H9 (cell line): ENCODE data around the gene FAM13A. TPM values are rescaled to one million over a fixed set of nuclear protein-coding genes. Genes with fewer than 3 reads are reported as not detected.

ENCODE experiments used
- DNase-seq: peaks from one replicate; pipeline ENCODE4 v3.0.0-alpha.2; 2017
- H2AFZ ChIP-seq: one replicate; pipeline ENCODE4 v1.6.1; 2013; ENCODE audit warnings: mild to moderate bottlenecking, low read length, control low read depth, moderate library complexity
- H2AK5ac ChIP-seq: 2 replicates; pipeline ENCODE4 v1.6.1; 2013; ENCODE audit warnings: low read length, control low read depth, mixed read lengths; ENCODE audit not compliant: insufficient read length
- H2BK120ac ChIP-seq: one replicate; pipeline ENCODE4 v1.6.1; 2013; ENCODE audit warnings: low read depth, mild to moderate bottlenecking, low read length, control low read depth, inconsistent platforms; ENCODE audit not compliant: poor library complexity, severe bottlenecking
- H2BK12ac ChIP-seq: 2 replicates; pipeline ENCODE4 v1.6.1; 2013; ENCODE audit warnings: low read length, control low read depth, mixed read lengths, low read depth; ENCODE audit not compliant: insufficient read length
- H2BK15ac ChIP-seq: 2 replicates; pipeline ENCODE4 v1.6.1; 2013; ENCODE audit warnings: low read depth, low read length, control low read depth
- H2BK20ac ChIP-seq: one replicate; pipeline ENCODE4 v1.6.1; 2013; ENCODE audit warnings: low read depth, mild to moderate bottlenecking, low read length, control low read depth, inconsistent platforms; ENCODE audit not compliant: poor library complexity, severe bottlenecking
- H2BK5ac ChIP-seq: 2 replicates; pipeline ENCODE4 v1.6.1; 2013; ENCODE audit warnings: low read length, control low read depth, mixed read lengths; ENCODE audit not compliant: insufficient read length
- H3K14ac ChIP-seq: 2 replicates; pipeline ENCODE4 v1.6.1; 2013; ENCODE audit warnings: low read length, control low read depth; ENCODE audit not compliant: insufficient read depth
- H3K18ac ChIP-seq: 2 replicates; pipeline ENCODE4 v1.6.1; 2013; ENCODE audit warnings: low read depth, mild to moderate bottlenecking, mixed read lengths, low read length, control low read depth; ENCODE audit not compliant: insufficient read length
- H3K23ac ChIP-seq: 2 replicates; pipeline ENCODE4 v1.6.1; 2013; ENCODE audit warnings: low read length, control low read depth, mixed read lengths, low read depth; ENCODE audit not compliant: insufficient read length
- H3K23me2 ChIP-seq: 2 replicates; pipeline ENCODE4 v1.6.1; 2013; ENCODE audit warnings: low read depth, mild to moderate bottlenecking, mixed read lengths, low read length, control low read depth; ENCODE audit not compliant: insufficient read length, poor library complexity, severe bottlenecking
- H3K27ac ChIP-seq: 2 replicates; pipeline ENCODE4 v1.5.1; 2013; ENCODE audit warnings: low read length, control low read depth, mixed read lengths, low read depth; ENCODE audit not compliant: insufficient read length
- H3K27me3 ChIP-seq: 2 replicates; pipeline ENCODE4 v1.6.1; 2013; ENCODE audit warnings: low read length, control low read depth, inconsistent platforms; ENCODE audit not compliant: insufficient read depth
- H3K4ac ChIP-seq: 2 replicates; pipeline ENCODE4 v1.6.1; 2013; ENCODE audit warnings: low read depth, mild to moderate bottlenecking, control low read depth, inconsistent platforms, low read length, moderate library complexity
- H3K4me1 ChIP-seq: 2 replicates; pipeline ENCODE4 v1.6.1; 2013; ENCODE audit warnings: low read length, control low read depth, inconsistent platforms; ENCODE audit not compliant: insufficient read depth
- H3K4me2 ChIP-seq: 2 replicates; pipeline ENCODE4 v1.6.1; 2013; ENCODE audit warnings: low read length, control low read depth, mixed read lengths; ENCODE audit not compliant: insufficient read length, insufficient read depth
- H3K56ac ChIP-seq: 2 replicates; pipeline ENCODE4 v1.6.1; 2013; ENCODE audit warnings: low read depth, mild to moderate bottlenecking, mixed read lengths, low read length, control low read depth; ENCODE audit not compliant: insufficient read length
- H3K79me1 ChIP-seq: 2 replicates; pipeline ENCODE4 v1.6.1; 2013; ENCODE audit warnings: low read depth, mild to moderate bottlenecking, moderate library complexity, low read length, control low read depth, inconsistent platforms; ENCODE audit not compliant: insufficient read depth, poor library complexity, severe bottlenecking
- H3K79me2 ChIP-seq: 2 replicates; pipeline ENCODE4 v1.6.1; 2013; ENCODE audit warnings: low read length, control low read depth, inconsistent platforms; ENCODE audit not compliant: insufficient read depth
- H3K9ac ChIP-seq: 2 replicates; pipeline ENCODE4 v1.6.1; 2013; ENCODE audit warnings: low read length, control low read depth, mixed read lengths; ENCODE audit not compliant: insufficient read length; ENCODE audit errors: extremely low read depth
- H3K9me3 ChIP-seq: one replicate; pipeline ENCODE4 v1.6.1; 2013; ENCODE audit warnings: low read depth, low read length, inconsistent platforms; ENCODE audit not compliant: control insufficient read depth
- H3T11ph ChIP-seq: one replicate; pipeline ENCODE4 v1.6.1; 2013; ENCODE audit warnings: mild to moderate bottlenecking, low read length, control low read depth, inconsistent platforms
- H4K20me1 ChIP-seq: one replicate; pipeline ENCODE4 v1.6.1; 2013; ENCODE audit not compliant: control insufficient read depth, insufficient read length, insufficient read depth
- H4K5ac ChIP-seq: 2 replicates; pipeline ENCODE4 v1.6.1; 2013; ENCODE audit warnings: low read depth, mild to moderate bottlenecking, mixed read lengths, low read length, control low read depth; ENCODE audit not compliant: insufficient read length
- H4K8ac ChIP-seq: replicated peaks from 2 replicates; pipeline ENCODE4 v1.6.1; 2013; ENCODE audit warnings: low read length, control low read depth, mixed read lengths, low read depth; ENCODE audit not compliant: insufficient read length
- H4K91ac ChIP-seq: 2 replicates; pipeline ENCODE4 v1.6.1; 2013; ENCODE audit warnings: low read depth, mild to moderate bottlenecking, moderate library complexity, mixed read lengths, low read length, control low read depth; ENCODE audit not compliant: insufficient read length
- H3K27ac Mint-ChIP-seq, 3 experiments: 2 replicates in 2 of 3; 3 replicates in 1 of 3; pipeline ENCODE4 v1.8.0; 2020 to 2021; ENCODE audit warnings: mixed read lengths in 3 of 3, mild to moderate bottlenecking in 1 of 3, moderate library complexity in 1 of 3
- H3K27me3 Mint-ChIP-seq: 2 replicates; pipeline ENCODE4 v1.8.0; 2021; ENCODE audit warnings: low read depth, mild to moderate bottlenecking, moderate library complexity, mixed read lengths
- H3K36me3 Mint-ChIP-seq, 3 experiments: 2 replicates in 2 of 3; 3 replicates in 1 of 3; pipeline ENCODE4 v1.8.0; 2020 to 2021; ENCODE audit warnings: low read depth in 3 of 3, mixed read lengths in 3 of 3; ENCODE audit not compliant: insufficient read depth in 1 of 3
- H3K4me1 Mint-ChIP-seq, 2 experiments: 2 replicates each; pipeline ENCODE4 v1.8.0; 2020; ENCODE audit warnings: mixed read lengths in 2 of 2
- H3K4me3 Mint-ChIP-seq, 2 experiments: 2 replicates in 1 of 2; 3 replicates in 1 of 2; pipeline ENCODE4 v1.8.0; 2020 to 2021; ENCODE audit warnings: mild to moderate bottlenecking in 2 of 2, mixed read lengths in 2 of 2, moderate library complexity in 1 of 2
- H3K9me3 Mint-ChIP-seq, 2 experiments: 2 replicates in 1 of 2; 3 replicates in 1 of 2; pipeline ENCODE4 v1.8.0; 2020; ENCODE audit warnings: mild to moderate bottlenecking in 2 of 2, mixed read lengths in 2 of 2, moderate library complexity in 1 of 2
- WGBS: extraction: QIAGEN DNeasy Blood & Tissue Kit; methylation state at CpG from one replicate; pipeline ENCODE4 v1.1.7; 2013; ENCODE audit warnings: missing lambda C conversion rate, low lambda C conversion rate, mixed read lengths; ENCODE audit not compliant: insufficient read length; ENCODE audit errors: extremely low coverage; 5-methylcytosine and 5-hydroxymethylcytosine counted together
- total RNA-seq: library from RNA; stranded (reverse); gene quantifications from 2 replicates; pipeline ENCODE4 v1.2.1, GENCODE V29; 2021
- TF ChIP-seq, protein P1 (sequence below): fragments of 200-600 bp; sonication (generic); conservative IDR thresholded peaks from 3 replicates; pipeline ENCODE4 v1.8.0; 2021; ENCODE audit warnings: antibody characterized with exemption, mild to moderate bottlenecking

The FAM13A gene
- total RNA-seq, 1 experiment from 2014 or later: 12.7 TPM

DNA sequence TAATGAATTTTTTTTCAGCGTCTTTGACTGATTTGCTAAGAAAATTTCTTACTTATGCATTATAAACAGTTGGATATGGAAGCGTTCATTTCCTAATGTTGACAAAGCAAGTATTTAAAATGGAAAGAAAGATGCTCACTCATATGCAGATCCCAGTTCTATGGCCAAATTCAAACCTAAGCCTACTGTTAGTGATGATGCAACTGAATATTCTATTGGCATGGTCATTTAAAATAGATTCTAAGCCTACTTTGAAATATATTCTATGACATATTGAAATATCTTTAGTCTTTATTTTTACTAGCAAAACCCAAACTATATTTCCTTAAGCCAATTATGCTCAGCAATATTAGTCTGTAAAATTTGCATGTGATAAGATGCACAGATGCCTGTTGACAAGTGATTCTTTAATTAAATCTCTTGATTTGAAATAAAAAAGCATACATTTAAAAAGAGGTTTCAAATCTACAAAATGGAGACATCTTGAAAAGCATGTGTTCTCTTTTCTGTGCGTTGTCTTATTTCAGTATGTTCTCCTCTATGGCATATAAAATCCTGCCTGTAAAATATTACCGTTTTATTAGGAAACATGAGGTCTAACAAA is 262.8 kb downstream of the FAM13A start:
- Histone ChIP-seq H4K91ac (no peak overlapping the region), H4K20me1 (no peaks in the 10 kb centered on the region), H4K8ac (no peak overlapping the region), H4K5ac (no peak overlapping the region), H3K27me3 (no peaks in the 10 kb centered on the region), H3K23ac (no peak overlapping the region), H3K27ac (no peak overlapping the region), H2BK20ac (no peak overlapping the region), H3K56ac (no peak overlapping the region), H3K4me1 (no peaks in the 10 kb centered on the region), H3K14ac (no peak overlapping the region), H2BK120ac (no peak overlapping the region), H2BK15ac (no peak overlapping the region), H3K79me2 (no peaks in the 10 kb centered on the region), H3K18ac (no peak overlapping the region), H2AK5ac (no peak overlapping the region), H3K79me1 (no peaks in the 10 kb centered on the region), H3K4ac (no peak overlapping the region), H2BK5ac (no peak overlapping the region), H2AFZ (no peak overlapping the region), H3K9me3 (no peaks in the 10 kb centered on the region), H2BK12ac (no peak overlapping the region), H3K9ac (no peak overlapping the region), H3T11ph (no peak overlapping the region), H3K4me2 (no peak overlapping the region), H3K23me2 (no peaks in the 10 kb centered on the region)
- no CpG with 5 or more reads among the region's 4 CpGs for WGBS
- Mint-ChIP-seq H3K9me3 (no peaks in the 10 kb centered on the region), H3K27me3 (no peaks in the 10 kb centered on the region), H3K4me3 (no peak overlapping the region), H3K27ac (no peak overlapping the region), H3K36me3 (peaks cover 2 to 9% (median 3%) of the 10 kb centered on the region in 3 experiments; a peak in 4 of 7 replicates), H3K4me1 (peaks cover 18 to 20% of the 10 kb centered on the region in 2 experiments)
- TF ChIP-seq, protein P1, sequence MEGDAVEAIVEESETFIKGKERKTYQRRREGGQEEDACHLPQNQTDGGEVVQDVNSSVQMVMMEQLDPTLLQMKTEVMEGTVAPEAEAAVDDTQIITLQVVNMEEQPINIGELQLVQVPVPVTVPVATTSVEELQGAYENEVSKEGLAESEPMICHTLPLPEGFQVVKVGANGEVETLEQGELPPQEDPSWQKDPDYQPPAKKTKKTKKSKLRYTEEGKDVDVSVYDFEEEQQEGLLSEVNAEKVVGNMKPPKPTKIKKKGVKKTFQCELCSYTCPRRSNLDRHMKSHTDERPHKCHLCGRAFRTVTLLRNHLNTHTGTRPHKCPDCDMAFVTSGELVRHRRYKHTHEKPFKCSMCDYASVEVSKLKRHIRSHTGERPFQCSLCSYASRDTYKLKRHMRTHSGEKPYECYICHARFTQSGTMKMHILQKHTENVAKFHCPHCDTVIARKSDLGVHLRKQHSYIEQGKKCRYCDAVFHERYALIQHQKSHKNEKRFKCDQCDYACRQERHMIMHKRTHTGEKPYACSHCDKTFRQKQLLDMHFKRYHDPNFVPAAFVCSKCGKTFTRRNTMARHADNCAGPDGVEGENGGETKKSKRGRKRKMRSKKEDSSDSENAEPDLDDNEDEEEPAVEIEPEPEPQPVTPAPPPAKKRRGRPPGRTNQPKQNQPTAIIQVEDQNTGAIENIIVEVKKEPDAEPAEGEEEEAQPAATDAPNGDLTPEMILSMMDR: no peak
- DNase-seq: no peak
